CD4-positive, alpha-beta T cell treated with Interferon alpha-2 for 1 hour (primary cell): ENCODE measurements around the gene PPP3CB.
A peak's percentile ranks its signal among the peaks of the same experiment; 100 is the strongest.

ENCODE experiments used
- DNase-seq, 2 donors: peaks; one replicate each; pipeline ENCODE4 v3.0.0-alpha.2; 2020 to 2022

Gene PPP3CB

DNA sequence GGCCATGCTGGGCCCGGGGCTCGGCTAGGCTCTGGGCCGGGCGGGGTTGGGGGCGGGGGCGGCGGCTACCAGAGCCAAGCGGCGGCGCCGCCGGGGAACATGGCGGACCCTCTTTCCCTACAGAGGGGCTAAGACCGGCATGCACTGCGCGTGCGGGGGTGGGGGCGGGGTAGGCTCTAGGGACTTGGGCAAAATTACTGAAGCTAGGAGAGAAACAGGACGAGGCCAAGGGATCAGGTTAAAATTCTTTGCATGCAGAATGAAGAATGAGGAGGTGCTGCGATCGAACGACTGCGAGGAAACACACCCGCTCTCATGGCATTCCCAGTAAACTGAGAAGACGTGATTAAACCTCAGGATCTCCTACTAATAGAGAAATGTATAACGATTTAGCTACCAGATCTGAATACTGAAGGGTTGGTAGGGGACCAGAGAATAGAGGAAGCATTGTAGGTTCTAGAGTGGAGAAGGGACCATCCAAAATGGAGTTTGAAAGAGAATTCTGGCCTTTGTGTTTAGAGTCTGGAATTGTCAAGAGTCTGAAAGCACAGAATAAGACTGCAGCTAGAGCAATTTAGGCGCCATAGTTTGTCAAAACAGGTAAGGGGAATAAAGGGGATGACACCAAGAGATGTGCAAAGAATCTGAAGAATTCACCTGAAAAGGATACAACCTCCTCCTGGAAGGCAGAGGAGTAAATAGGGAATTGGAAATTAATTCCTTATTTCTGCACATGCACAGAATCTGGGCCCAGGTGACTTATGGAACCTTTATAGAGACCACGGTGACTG lies at the start of gene PPP3CB:
Gene PPP3CB, minus strand, starts transcription at position 141 of the 791 bp plus-strand sequence. Its CDS starts 135 bp downstream, at position 6.
- peak; percentile 90 to 94 for DNase-seq

DNA sequence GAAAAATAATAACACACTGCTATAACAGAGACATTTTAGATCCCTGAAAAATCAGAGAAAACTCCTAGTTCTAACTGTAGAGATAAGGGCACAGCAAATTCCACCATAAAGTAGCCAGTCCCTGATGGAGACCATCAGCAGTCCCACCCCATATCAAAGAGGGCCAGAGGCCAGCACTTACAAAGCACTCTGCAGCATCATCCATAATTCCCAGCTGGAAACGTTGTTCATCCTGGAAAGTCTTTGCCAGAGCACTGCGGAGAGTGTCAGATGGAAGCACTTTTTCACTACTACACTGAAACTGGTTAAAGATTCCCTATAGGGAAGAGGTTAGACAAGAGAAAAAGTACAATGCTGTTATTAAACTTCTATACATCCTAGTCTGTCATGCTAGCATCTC lies 49.5 kb upstream of the PPP3CB start:
- DNase-seq, result no peak

DNA sequence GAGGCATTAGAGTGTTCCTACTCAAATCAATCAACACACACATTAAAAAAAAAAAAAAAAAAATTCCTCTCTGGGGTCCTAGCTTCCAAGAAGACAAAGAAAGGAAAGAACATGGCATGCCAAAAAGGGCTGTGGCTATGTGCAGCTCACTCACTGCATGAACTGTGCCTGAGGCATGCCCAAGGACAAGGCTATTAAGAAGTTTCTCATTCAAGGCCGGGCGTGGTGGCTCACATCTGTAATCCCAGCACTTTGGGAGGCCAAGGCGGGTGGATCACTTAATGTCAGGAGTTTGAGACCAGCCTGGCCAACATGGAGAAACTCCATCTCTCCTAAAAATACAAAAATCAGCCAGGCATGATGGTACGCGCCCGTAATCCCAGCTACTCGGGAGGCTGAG lies 41.9 kb upstream of the PPP3CB start:
- DNase-seq, result no peak

DNA sequence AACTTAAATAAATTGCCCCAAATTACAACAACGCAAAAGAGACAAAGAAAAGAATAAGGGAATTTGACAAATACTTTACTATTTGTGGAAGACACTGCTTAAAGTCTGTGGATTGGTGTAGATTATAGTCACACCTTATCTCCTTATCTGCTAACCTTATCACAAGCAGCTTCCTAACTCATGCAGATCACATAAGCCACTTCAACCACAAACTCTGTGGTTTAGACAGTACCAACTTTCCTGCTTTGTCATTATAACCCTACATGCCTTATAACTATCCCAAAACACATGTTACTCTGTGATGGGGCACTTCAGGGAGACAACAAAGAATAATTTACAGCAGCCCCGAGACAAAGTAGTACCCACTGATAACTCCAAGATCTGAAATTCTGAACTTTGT lies 41.5 kb upstream of the PPP3CB start:
- DNase-seq, result peak in 1 of 2 donors; percentile 5

DNA sequence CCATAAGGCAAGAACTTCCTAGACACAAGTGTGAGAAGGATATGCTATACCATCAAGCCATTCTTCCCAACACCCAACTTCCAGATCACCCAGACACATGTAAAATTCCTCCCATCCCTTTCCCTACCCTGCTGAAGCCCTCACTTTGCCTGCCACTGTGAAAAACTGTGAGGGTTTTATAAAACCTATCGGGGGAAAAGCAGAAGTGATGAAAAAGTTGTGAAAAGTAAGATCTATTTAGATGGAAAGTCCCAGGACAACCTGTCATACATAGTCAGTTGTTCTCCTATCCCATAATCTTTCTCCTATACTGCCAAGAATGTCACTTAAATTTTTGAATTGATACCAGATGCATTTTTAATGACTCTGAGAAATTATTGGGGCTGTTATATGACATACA lies 39.0 kb upstream of the PPP3CB start:
- no peak for DNase-seq

DNA sequence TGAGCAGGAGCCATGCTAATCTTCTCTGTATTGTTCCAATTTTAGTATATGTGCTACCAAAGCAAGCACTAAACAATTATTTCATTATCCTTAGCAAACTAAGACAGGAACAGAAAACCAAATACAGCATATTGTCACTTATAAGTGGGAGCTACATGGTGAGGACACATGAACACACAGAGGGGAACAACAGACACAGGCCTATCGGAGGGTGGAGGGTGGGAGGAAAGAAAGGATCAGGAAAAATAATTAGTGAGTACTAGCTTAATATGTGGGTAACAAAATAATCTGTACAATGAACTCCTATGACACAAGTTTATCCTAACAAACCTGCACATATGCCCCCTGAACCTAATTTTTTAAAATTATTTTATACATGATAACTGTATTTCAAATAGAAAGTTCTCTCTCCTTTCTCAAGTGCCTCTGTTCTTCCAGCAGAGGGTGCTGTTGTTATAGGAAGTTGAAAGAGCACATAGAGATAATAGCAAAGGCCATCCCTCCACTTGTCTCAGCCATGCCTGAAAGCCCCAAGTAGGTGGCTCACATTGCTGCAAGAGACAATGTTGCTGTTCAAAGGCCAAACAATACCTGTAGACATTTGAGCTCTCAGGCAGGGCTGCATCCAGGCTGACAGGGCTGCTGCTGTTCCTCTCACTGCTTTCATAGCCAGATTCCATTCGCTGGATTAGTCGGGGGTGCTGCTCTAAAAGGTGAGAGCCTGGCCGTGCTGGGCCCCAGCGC lies 33.4 kb upstream of the PPP3CB start:
- DNase-seq, result peak; percentile 47 to 82

DNA sequence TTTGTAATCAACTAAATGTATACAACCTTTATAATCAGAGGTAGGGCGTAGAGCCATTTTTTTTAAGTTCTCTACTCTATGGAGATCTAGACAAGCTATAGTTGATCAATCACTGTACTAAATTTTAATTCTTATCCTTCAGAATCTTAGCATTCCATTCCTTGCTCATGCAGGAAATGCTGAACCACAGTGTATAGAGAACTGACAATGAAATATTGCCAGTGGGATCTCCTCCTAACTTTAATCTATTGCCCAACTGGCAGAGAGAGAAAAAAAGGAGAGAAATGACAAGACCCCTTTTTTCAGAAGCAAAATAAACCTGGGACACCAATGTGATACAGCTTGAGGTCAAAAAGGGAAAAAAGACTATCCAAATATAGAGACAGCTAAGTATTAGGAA lies 26.4 kb upstream of the PPP3CB start:
- DNase-seq, result no peak

DNA sequence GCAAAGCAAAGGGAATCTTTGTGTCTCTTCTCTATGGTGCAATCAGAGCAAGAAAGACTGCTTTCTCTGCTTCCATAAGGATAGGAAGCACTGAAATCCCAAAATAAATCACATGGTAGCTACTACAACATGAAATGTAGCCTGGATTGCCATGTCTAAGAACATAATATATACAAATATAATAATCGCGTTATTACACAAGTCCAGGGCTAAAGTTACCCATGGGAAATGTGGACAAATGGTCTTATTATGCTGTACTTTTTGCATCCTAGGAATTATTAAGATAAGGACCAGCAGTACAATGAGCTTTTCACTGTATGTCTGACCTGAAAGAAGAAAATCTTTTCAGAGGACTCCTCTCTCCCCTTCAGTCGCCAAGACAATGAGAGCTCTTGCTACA lies 23.5 kb upstream of the PPP3CB start:
- no peak for DNase-seq

DNA sequence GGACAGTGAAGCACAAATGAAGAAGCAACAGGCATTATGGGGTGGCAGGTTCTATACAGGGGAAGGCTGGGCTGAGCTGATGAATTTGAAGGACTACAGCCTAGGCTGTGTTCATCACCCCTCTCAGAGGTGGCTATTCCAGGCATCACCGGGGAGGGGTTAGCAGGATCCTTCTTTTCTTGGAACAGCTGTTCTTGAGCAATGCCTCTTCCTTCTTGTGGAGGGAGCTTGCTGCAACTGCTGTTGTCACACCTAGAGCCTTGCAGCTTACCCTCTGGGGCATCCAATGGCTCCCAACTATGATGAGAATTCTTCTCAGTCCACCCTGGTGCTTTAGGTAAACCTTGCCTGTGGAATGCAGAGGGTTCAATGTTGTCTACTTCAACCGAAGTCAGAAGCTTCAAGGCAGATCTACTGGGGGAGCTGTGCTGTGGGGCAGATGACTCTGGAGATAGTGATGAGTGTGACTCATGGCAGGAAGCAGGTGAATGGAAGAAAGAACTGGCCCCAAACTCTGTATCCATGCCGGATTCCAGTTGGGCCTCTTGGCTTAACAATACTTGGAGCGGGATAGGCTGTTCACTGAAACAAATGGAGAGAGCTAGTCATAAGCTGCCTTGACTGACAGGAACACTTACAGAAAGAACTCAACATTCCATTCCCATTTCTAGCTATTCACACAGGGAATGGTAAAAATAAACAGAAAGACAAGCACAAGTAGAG lies 21.5 kb upstream of the PPP3CB start:
- no peak for DNase-seq

DNA sequence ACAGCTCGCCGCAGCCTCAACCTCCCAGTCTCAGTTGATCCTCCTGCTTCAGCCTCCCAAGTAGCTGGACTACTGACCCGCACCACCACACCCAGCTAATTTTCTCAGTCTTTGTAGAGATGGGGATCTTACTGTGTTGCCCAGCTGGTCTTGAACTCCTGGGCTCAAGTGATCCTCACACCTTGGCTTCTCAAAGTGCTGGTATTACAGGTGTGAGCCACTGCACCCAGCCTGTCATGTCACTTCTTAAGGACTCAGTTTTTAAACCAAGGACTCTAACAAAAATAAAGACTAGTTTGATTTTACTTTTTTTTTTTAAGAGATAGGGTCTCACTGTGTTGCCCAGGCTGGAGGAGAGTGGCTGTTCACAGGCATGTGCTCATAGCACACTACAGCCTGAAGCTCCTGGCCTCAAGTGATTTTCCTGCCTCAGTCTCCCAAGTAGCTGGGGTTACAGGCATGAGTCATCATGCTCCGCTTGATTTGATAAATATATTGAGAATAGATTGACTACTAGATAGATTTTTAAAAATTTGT lies 16.5 kb upstream of the PPP3CB start:
- DNase-seq, result no peak

DNA sequence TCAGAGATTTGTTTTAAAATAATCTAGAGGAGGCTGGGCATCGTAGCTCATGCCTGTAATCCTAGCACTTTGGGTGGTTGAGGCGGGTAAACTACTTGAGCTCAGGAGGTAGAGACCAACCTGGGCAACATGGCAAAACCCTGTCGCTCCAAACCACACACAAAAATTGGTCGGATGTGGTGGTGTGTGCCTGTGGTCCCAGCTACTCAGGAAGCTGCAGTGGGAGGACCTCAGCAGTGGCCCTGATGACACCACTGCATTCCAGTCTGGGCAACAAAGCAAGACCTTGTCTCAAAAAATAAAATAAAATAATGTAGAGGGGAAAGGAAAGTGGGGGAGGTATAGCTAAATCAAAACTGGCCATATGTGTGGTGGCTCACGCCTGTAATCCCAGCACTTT lies 13.9 kb upstream of the PPP3CB start:
- no peak for DNase-seq

DNA sequence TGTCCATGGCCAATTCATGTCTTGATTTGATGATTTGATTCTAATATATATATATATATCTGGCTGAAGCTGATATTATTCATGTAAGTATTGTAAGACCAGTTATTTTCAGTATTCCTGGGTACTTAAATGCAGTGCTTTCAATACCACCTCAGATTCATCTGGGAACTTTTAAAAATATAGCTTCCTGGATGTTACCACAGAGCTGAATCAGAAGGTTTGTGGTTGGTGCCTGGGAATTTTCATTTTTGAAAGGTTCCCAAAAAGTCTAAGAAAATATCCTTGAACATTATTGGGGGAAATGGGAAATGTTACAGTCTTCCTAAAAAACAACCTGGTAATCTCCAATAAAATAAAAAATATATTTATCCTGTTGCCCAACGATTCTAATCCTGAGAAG lies 10.7 kb upstream of the PPP3CB start:
- no peak for DNase-seq

DNA sequence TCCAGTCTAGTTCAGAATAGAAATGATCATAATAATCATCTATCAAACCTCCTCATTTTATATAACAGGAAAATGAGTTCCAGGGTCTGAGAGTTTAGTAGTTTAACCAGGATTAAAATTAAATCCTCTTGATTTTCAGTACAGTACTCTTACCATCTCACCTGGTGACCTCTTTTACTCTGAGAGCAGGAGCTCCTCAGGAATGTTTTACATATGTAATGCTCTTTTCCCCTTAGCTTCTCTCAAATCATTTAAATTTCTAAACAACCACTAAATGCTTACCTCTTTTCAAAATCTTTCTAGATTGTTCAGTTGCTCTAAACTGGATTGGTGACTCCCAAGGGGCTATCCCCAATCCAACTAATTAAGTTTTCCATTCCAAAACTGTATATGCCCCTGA lies 10.2 kb upstream of the PPP3CB start:
- no peak for DNase-seq

DNA sequence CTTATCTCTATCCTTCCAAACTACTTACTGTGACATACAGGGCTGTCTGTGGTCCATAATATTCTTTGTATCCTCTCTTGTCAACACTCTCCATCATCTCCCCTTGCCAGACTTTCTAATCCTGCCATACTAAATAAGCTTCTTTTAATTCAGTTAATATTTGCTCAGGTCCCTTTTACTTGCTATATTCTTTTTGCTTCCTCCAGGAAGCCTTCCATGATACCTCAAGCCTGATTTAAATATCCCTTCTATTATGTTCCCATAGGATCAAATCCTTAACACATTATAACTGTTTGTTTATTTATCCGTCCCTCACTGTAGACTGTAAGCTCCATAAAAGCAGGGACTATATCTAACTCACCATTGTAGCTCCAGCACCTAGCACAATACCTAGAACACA lies 7.2 kb upstream of the PPP3CB start:
- no peak for DNase-seq

DNA sequence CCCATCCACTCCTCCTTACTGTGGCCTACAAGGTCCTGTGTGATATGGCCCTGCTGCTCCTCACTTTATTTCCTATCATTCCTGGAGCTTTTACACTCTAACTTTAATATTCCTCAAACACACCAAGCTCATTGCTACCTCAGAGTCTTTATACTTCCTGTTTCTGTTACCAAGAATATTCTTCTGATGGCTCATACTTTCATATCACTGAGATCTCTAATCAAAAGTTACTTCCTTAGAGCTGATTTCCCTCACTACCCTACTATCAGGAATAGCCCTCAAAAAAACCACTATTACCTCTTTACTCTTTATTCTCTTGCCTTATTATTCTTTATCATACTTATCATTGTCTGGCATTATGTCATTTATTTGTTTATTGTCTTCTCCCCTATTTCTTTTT lies 5.8 kb upstream of the PPP3CB start:
- peak in 1 of 2 donors; percentile 15 for DNase-seq

DNA sequence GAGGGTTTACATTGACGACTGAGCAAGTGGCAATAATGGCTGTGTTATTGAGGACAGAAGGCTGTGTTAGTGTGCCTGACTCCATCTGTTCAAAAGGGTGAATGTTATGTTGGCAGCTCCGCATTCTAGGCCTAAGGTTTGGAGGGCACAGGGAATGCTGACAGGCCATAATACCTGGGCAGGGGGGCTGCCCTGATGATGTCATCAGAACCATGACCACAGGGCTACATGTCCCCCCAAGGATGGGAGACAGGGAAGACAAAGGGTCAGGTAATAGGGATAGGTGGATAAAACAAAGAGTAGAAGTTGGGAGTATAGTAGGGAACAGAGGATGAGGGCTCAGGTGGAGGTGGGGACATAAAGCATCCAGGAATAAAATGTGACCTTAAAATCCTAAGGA lies 1.8 kb upstream of the PPP3CB start:
- DNase-seq, result no peak

DNA sequence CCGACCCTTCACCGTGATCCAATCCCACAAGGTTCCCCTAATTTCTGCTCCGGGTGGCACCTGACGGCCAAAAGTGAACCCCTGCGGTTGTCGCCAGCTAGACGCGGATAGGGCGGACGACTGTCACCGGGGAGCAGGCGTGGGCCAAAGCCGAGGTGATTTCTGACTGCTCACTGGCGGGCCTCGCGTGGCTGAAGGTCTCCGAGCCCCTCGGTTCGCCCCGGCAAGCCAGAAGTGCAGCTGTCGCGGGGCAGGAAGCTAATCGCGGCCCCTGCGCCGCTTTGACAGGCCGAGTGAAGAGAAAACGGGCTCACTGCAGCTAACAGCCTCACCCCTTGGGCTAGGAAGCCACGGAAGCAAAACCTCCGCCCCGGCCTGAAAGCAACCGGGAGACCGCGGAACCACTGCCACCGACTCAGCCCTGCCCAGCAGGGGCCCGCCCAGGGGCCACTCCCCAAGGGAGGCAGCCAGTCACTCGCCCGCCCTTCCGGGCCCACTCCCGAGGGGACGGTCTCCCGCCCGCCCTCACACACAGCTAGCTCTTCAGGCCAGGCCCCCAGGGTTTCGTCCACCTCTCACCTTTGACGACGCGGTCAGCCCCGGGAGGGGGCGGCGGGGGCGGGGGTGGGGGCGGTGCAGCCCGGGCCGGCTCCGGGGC lies 469 bp downstream of the PPP3CB start:
- peak; percentile 90 to 93 for DNase-seq

DNA sequence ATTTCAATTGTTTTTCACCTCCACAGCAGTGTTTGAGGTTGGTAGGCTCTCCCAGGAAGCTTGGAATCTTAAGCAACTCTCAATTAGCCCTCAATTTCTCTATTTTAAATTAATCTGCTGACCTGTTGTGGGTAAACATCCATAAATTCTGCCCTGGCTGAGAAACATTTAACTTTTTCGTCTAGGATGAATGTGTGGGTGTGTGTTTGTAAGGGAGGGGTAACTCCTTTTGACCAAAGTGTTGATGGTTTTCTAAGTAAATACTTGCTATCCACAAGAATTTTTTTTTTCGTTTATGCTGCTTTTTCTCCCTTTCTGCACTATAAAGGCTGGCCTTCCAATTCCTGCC lies 973 bp downstream of the PPP3CB start:
- no peak for DNase-seq

DNA sequence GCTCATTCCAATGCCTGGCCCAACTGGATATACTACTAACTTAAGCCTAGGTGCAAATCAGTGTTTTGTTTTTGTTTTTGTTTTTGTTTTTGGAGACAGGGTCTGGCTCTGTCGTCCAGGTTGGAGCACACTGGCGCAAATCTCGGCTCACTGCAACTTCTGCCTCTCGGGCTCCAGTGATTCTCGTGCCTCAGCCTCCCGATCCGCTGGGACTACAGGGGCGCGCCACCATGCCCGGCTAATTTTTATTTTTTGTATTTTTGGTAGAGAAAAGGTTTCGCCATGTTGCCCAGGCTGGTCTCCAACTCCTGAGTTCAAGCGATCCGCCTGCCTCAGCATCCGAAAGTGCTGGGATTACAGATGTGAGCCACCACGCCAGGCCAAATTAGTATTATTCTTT lies 1.6 kb downstream of the PPP3CB start:
- no peak for DNase-seq

DNA sequence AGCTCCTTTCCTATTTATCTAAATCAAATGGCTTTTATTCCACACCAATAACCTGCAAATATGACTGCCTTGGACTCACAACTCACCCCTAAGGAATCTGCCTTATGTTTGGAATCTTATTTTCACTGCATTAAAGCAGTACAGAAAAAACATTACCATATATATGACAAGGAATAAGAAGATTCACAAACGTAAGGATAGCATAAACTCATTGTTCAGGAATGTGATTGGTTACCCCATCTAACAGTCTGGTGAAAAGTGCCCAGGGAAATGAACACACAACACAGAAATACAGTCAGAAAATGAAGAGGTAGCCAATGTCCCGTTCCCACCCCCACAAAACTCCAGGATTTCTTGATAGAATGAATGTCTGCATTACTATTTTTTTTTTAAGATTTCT lies 2.0 kb downstream of the PPP3CB start:
- DNase-seq, result no peak

DNA sequence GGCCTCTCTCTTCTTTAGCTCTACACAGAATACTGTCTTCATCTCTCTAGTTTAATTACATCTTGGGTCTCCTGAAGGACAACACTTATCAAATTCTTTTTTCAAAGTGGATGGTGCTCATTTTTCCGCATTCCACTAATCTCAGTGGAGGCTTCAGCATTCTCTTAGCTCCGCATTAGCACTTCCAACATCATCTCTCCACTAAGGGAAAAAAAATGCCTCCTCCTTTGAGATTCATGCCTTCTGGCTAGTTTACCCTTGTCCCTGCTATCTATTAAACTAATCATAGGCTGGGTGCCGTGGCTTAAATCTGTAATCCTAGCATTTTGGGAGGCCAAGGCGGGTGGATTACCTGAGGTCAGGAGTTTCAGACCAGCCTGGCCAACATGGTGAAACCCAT lies 9.2 kb downstream of the PPP3CB start:
- no peak for DNase-seq

DNA sequence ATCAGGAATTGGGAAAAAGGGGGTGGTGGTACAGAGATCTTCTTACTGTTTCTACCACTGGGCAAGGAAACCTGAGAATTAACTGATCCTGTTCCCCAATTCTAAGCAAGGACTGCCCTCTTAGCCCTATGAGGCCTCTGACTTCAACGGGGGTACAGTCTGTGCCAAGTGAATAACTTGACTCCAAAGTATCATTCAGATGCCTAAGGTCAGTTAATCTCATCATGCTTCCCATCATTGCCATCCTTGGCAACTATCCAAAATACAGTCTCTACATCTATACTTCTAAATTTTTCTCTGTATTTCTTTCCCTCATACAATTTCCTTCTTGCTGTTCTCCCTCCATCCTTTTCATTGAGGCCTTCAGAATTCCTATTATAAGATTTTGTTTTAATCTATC lies 10.5 kb downstream of the PPP3CB start:
- no peak for DNase-seq

DNA sequence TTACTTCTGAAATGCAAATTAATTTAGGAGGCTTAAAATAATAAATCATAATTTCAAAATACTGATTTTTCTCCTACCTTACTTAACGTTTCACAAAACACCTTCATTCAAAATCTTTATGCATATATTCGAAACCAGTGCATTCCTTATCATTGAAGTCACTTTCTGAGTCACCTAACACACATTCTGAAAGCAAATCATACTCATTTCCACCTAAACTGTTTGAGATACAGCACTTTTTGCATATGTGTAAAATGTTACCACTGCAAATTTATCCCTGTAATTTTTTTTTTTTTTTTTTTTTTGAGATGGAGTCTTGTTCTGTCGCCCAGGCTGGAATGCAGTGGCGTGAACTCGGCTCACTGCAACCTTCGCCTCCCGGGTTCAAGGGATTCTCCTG lies 15.7 kb downstream of the PPP3CB start:
- no peak for DNase-seq
